Uterus (tissue), 4 donors: ENCODE measurements around the gene C21orf58. TPM values are rescaled to one million over a fixed set of nuclear protein-coding genes. Genes with fewer than 3 reads are reported as not detected.

Experiments used
- DNase-seq, 2 donors: peaks; one replicate each; pipeline ENCODE4 v3.0.0-alpha.2; 2019 to 2020
- H3K27ac ChIP-seq, 2 donors: fragments of 200-600 bp; sonication (generic); 1 replicate in 1 of 2; 2 replicates in 1 of 2; pipeline ENCODE4 v1.5.1; 2016 to 2018
- H3K27me3 ChIP-seq, 2 donors: fragments of 200-600 bp; sonication (generic); one replicate each; pipeline ENCODE4 v1.5.1; 2018 to 2019; ENCODE audit warnings: control low read depth in 1 of 2
- H3K36me3 ChIP-seq, 2 donors: fragments of 200-600 bp; sonication (generic); one replicate each; pipeline ENCODE4 v1.5.1; 2019; ENCODE audit warnings: control low read depth in 1 of 2
- H3K4me1 ChIP-seq, 2 donors: fragments of 200-600 bp; sonication (generic); one replicate each; pipeline ENCODE4 v1.5.1; 2018 to 2019; ENCODE audit warnings: control low read depth in 1 of 2
- H3K4me3 ChIP-seq, 2 donors: fragments of 200-600 bp; sonication (generic); 1 replicate in 1 of 2; 2 replicates in 1 of 2; pipeline ENCODE4 v1.5.1; 2018 to 2019; ENCODE audit warnings: mild to moderate bottlenecking in 1 of 2
- H3K9me3 ChIP-seq, 2 donors: fragments of 200-600 bp; sonication (generic); one replicate each; pipeline ENCODE4 v1.5.1; 2019; ENCODE audit warnings: control low read depth in 1 of 2
- POLR2A ChIP-seq, 2 donors: fragments of 450-650 bp; IDR thresholded peaks; one replicate each; pipeline ENCODE4 v1.6.1; 2016; ENCODE audit warnings: antibody characterized with exemption in 2 of 2, mild to moderate bottlenecking in 1 of 2, moderate library complexity in 1 of 2
- intact Hi-C: fragments of 100-400 bp; cut with DNase I; formaldehyde crosslinking; loops from one replicate; pipeline ENCODE4 v1.15.1; 2023; ENCODE audit warnings: low total_unique reads
- total RNA-seq, 4 donors: library from RNA; depleted of rRNA in 3 of 4; stranded (reverse); fragments of >200 nt in 3 of 4; gene quantifications; one replicate each; pipeline versions ENCODE4 v1.1.0 to v1.2.4, GENCODE V29; 2014 to 2023
- TF ChIP-seq, protein P1 (sequence below), 4 experiments: fragments of 200-600 bp in 2 of 4; fragments of 450-650 bp in 2 of 4; sonication (generic) in 2 of 4; IDR thresholded peaks; one replicate each; pipeline ENCODE4 v1.5.1; 2016 to 2019; ENCODE audit warnings: antibody characterized with exemption in 4 of 4, mild to moderate bottlenecking in 2 of 4, moderate library complexity in 1 of 4
- donor health status: DM: yes; HTN: yes; CAD: no.

Gene C21orf58
- total RNA-seq, 4 donors from 2014 or later, result 0.88 to 9.4 (median 5.6) TPM

DNA sequence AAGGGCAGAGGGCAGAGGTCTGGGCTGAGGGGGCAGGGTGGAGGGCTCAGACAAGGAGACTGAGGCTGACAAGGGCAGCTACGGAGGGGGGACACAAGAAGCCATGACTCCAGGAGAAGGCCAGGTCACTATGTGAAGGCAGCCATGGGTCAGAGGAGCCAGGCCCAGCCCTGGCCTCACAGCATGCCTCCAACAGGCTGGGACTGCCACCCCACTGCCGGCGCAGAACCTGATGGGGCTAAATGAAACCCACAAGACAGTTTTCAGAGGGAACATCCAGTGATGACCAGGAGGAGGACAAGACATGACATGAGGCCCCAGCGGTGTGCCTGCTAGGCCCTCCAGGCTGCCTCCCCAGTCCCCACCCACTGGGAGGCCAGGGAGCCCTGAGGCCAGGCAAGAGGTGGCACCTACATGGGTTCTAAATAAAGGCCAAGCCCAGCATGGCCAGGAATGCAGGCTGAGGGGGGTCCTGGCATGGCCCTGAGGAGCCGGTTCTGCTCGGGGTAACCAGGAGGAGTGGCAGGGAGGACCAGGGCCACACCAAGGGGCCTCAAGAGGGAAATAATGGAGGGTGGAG, 67.8 kb downstream of the C21orf58 start:
- intact Hi-C loops, result no loop called here
- Histone ChIP-seq H3K9me3 (no peaks in the 10 kb centered on the region), H3K27ac (no peak overlapping the region), H3K36me3 (no peaks in the 10 kb centered on the region), H3K4me1 (no peaks in the 10 kb centered on the region), H3K4me3 (no peak overlapping the region), H3K27me3 (no peaks in the 10 kb centered on the region)
- TF ChIP-seq POLR2A (IDR thresholded peaks at IDR 0.05), result no peak
- TF ChIP-seq, protein P1, sequence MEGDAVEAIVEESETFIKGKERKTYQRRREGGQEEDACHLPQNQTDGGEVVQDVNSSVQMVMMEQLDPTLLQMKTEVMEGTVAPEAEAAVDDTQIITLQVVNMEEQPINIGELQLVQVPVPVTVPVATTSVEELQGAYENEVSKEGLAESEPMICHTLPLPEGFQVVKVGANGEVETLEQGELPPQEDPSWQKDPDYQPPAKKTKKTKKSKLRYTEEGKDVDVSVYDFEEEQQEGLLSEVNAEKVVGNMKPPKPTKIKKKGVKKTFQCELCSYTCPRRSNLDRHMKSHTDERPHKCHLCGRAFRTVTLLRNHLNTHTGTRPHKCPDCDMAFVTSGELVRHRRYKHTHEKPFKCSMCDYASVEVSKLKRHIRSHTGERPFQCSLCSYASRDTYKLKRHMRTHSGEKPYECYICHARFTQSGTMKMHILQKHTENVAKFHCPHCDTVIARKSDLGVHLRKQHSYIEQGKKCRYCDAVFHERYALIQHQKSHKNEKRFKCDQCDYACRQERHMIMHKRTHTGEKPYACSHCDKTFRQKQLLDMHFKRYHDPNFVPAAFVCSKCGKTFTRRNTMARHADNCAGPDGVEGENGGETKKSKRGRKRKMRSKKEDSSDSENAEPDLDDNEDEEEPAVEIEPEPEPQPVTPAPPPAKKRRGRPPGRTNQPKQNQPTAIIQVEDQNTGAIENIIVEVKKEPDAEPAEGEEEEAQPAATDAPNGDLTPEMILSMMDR (IDR thresholded peaks at IDR 0.05), result no peak
- DNase-seq, result no peak

DNA sequence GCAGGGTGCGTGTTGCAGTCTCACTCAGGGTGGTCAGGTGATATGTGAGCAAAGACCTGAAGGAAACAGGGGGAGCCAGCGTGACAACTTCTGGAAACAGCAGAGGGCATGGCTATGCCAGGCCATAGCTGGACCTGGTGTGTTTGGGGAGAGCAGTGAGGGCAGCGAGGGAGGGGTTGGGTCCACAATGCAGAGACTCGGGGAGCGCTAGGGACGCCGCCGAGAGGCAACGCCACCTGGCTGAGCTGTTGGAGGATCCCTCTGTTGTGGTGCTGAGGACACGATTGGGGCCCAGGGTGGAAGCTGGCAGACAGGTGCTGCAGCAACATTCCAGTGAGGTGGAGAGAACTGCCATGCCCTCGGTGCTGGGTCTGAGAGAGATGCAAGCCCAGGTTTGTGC, 68.5 kb downstream of the C21orf58 start:
- TF ChIP-seq, protein P1 (IDR thresholded peaks at IDR 0.05), result no peak
- no peak for TF ChIP-seq POLR2A (IDR thresholded peaks at IDR 0.05)
- Histone ChIP-seq H3K4me1 (no peaks in the 10 kb centered on the region), H3K27ac (no peak overlapping the region), H3K9me3 (no peaks in the 10 kb centered on the region), H3K27me3 (no peaks in the 10 kb centered on the region), H3K36me3 (no peaks in the 10 kb centered on the region), H3K4me3 (no peak overlapping the region)
- no peak for DNase-seq
- intact Hi-C loops, result no loop called here

DNA sequence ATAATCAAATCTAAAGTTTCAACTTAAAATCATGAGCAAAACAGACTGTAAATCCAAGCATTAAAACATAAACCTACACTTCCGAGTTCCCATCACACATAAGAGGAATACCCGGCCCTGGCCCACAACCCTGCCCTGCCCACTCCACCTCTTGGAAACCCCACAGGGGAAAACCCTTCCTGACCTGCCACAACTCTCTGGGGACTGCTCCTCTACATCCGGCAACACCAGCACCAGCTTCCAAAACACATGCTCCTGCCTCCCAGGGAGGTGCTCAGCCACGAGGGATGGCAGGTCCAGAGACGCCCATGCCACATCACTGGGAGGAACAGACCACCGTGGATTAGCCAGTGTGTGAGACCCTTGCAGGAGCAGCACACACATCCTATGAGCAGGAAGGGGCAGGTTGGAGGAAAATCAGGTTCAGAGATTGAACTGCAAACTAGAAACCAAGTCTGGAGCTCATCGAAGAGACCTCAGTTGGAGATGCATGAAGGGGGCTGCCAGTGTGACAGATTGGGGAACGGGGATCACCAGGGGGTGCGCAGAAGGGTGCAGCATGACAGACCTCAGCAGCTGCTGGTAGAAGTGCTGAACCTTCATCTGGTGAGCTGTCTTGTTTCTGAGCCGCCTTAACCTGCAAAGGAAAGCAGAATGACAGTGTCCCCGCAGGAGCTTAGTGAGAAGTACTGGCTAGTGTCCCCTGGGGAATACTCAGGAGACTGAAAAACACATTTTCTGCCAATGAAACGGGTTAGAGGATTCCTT, 69.3 kb downstream of the C21orf58 start:
- H3K27ac ChIP-seq, result no peak overlapping the region
- DNase-seq, result no peak
- no peaks in the 10 kb centered on the region for H3K9me3 ChIP-seq
- no peak overlapping the region for H3K4me3 ChIP-seq
- H3K36me3 ChIP-seq, result no peaks in the 10 kb centered on the region
- intact Hi-C loops, result no loop called here
- no peaks in the 10 kb centered on the region for H3K27me3 ChIP-seq
- H3K4me1 ChIP-seq, result no peaks in the 10 kb centered on the region
- TF ChIP-seq POLR2A (IDR thresholded peaks at IDR 0.05), result no peak
- TF ChIP-seq, protein P1 (IDR thresholded peaks at IDR 0.05), result no peak

DNA sequence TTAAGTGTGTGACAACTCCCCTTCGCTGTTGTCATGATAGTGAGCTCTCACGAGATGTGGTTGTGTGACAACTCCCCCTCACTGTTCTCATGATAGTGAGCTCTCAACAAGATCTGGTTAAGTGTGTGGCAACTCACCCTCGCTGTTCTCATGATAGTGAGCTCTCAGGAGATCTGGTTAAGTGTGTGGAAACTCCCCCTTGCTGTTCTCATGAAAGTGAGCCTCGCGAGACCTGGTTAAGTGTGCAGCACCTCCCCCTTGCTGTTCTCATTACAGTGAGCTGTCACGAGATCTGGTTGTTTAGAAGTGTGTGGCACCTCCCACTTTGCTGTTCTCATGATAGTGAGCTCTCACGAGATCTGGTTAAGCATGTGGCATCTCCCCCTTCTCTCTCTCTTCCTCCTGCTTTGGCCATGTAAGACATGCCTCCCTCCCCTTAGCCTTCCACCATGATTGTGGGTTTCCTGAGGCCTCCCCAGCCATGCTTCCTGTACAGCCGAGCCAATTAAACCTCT, 70.0 kb downstream of the C21orf58 start:
- Histone ChIP-seq H3K4me3 (no peak overlapping the region), H3K36me3 (no peaks in the 10 kb centered on the region), H3K4me1 (no peaks in the 10 kb centered on the region), H3K9me3 (no peaks in the 10 kb centered on the region), H3K27ac (no peak overlapping the region), H3K27me3 (no peaks in the 10 kb centered on the region)
- TF ChIP-seq POLR2A (IDR thresholded peaks at IDR 0.05), result no peak
- TF ChIP-seq, protein P1 (IDR thresholded peaks at IDR 0.05), result no peak
- intact Hi-C loops, result no loop called here
- no peak for DNase-seq

DNA sequence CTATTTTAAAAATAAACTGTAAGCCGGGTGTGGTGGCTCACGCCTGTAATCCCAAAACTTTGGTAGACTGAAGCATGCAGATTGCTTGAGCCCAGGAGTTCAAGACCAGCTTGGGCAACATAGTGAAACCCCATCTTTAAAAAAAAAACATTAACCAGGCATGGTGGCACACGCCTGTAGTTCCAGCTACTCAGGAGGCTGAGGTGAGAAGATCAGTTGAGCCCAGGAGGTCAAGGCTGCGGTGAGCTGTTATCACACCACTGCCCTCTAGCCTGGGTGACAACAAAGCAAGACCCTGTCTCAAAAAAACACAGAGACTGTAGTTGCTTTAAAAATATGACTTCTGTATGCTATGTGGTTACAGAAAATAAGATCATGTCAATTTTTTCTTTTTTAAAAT, 70.8 kb downstream of the C21orf58 start:
- intact Hi-C loops, result no loop called here
- no peak overlapping the region for H3K27ac ChIP-seq
- H3K9me3 ChIP-seq, result no peaks in the 10 kb centered on the region
- TF ChIP-seq, protein P1 (IDR thresholded peaks at IDR 0.05), result no peak
- no peak for TF ChIP-seq POLR2A (IDR thresholded peaks at IDR 0.05)
- no peak overlapping the region for H3K4me3 ChIP-seq
- H3K4me1 ChIP-seq, result no peaks in the 10 kb centered on the region
- H3K36me3 ChIP-seq, result no peaks in the 10 kb centered on the region
- no peak for DNase-seq
- H3K27me3 ChIP-seq, result no peaks in the 10 kb centered on the region
